ENCODE data around the gene SON. TPM values are rescaled to one million over a fixed set of nuclear protein-coding genes. Genes with fewer than 3 reads are reported as not detected.
"Not testable (repeated sequence)": the region's sequence is repeated elsewhere in the genome, so short reads cannot be mapped to it uniquely, and the experiment has no call there.

The SON gene
- total RNA-seq, 1 donor from 2014 or later: 328 TPM

- intact Hi-C loops (cut with micrococcal nuclease): no loop called here
Observed at GRCh38 chr21:33572350-33572749, 29.5 kb downstream of the SON start.

- intact Hi-C loops (cut with micrococcal nuclease): not testable (repeated sequence)
Observed at GRCh38 chr21:33576741-33577141, 33.9 kb downstream of the SON start.

- intact Hi-C loops (cut with micrococcal nuclease): loop anchor here (1.0 kb wide), 1 partner anchor 11 kb away; no protein-coding TSS in a partner anchor
Observed at GRCh38 chr21:33578214-33578613, 35.4 kb downstream of the SON start.

- intact Hi-C loops (cut with micrococcal nuclease): loop anchor here (1.0 kb wide), 1 partner anchor 12 kb away; no protein-coding TSS in a partner anchor
Observed at GRCh38 chr21:33578959-33579542, 36.2 kb downstream of the SON start.

GRCh38 chr21:33584455-33584854 lies 41.6 kb downstream of the SON start:
- intact Hi-C loops (cut with micrococcal nuclease): no loop called here

GRCh38 chr21:33586927-33587326 lies 44.1 kb downstream of the SON start:
- intact Hi-C loops (cut with micrococcal nuclease): no loop called here

GRCh38 chr21:33587792-33588484 lies 45.1 kb downstream of the SON start:
- intact Hi-C loops (cut with micrococcal nuclease): loop anchor here (1.0 to 2.0 kb wide), 3 partner anchors 17 to 53 kb away; partner anchors contain the start of genes CRYZL1 and GART

GRCh38 chr21:33588485-33589335 lies 45.9 kb downstream of the SON start, which contains the start of gene DONSON:
DONSON (minus strand) TSS chr21:33588684; CDS start chr21:33588641, 43 bp downstream.
- intact Hi-C loops (cut with micrococcal nuclease): loop anchor here (1.0 to 2.0 kb wide), 4 partner anchors 16 to 97 kb away; partner anchors contain the start of genes CRYZL1, DNAJC28 and GART

- intact Hi-C loops (cut with micrococcal nuclease): no loop called here
Observed at GRCh38 chr21:33598051-33598450, 55.2 kb downstream of the SON start.

GRCh38 chr21:33608559-33608958 lies 65.7 kb downstream of the SON start:
- intact Hi-C loops (cut with micrococcal nuclease): no loop called here

GRCh38 chr21:33611006-33611744 lies 68.3 kb downstream of the SON start:
- intact Hi-C loops (cut with micrococcal nuclease): no loop called here

GRCh38 chr21:33617565-33617964 lies 74.7 kb downstream of the SON start:
- intact Hi-C loops (cut with micrococcal nuclease): not testable (repeated sequence)

GRCh38 chr21:33618407-33618806 lies 75.6 kb downstream of the SON start:
- intact Hi-C loops (cut with micrococcal nuclease): no loop called here

GRCh38 chr21:33619726-33620125 lies 76.9 kb downstream of the SON start:
- intact Hi-C loops (cut with micrococcal nuclease): no loop called here

GRCh38 chr21:33622253-33622652 lies 79.4 kb downstream of the SON start:
- intact Hi-C loops (cut with micrococcal nuclease): no loop called here

GRCh38 chr21:33626151-33626550 lies 83.3 kb downstream of the SON start:
- intact Hi-C loops (cut with micrococcal nuclease): not testable (repeated sequence)

Other genes starting within 250 kb of the SON start
- 32.3 and 33.6 TPM in 2 replicates for gene IFNAR1, start 218.1 kb upstream of the SON start, total RNA-seq
- 13.7 and 13.9 TPM in 2 replicates for gene IFNGR2, start 139.6 kb upstream of the SON start, total RNA-seq
- gene TMEM50B, start 63.1 kb upstream of the SON start, total RNA-seq: 37.5 and 38.8 TPM in 2 replicates
- 0.23 TPM in 1 of 2 replicates, not detected in the other for gene DNAJC28, start 51.3 kb upstream of the SON start, total RNA-seq
- gene GART, start 921 bp upstream of the SON start, total RNA-seq: 115 and 124 TPM in 2 replicates
- gene DONSON, start 45.6 kb downstream of the SON start, total RNA-seq: 35.0 and 37.8 TPM in 2 replicates
- 31.1 and 33.2 TPM in 2 replicates for gene CRYZL1, start 98.7 kb downstream of the SON start, total RNA-seq
- gene ITSN1, start 99.5 kb downstream of the SON start, total RNA-seq: 2.4 and 2.7 TPM in 2 replicates

Measured in T-helper 2 cell treated with Interferon-gamma antibody and Interleukin-4, amounts not matched to agents 100 ng/mL and 5 ng/mL, for 36 hours (primary cell).